Measurements from ENCODE around the gene C11orf97. TPM values are rescaled to one million over a fixed set of nuclear protein-coding genes. Genes with fewer than 3 reads are reported as not detected.

C11orf97 gene
- total and polyA plus RNA-seq, 9 of the 15 experiments (the other 6 are each of a cell fraction or from before 2014, with no cell fraction given) = not detected

GRCh38 chr11:94567181-94567670, 55.0 kb downstream of the C11orf97 start, which contains the start of gene PIWIL4 (continued):
- TF ChIP-seq NONO (IDR thresholded peaks at IDR 0.05; ENCODE audit: low read depth in 2 of 2, low read length in 1 of 2) = no peak
- TF ChIP-seq ZNF408 (CRISPR knock-in tag; IDR thresholded peaks at IDR 0.05; ENCODE audit: low read depth) = no peak
- no peak for TF ChIP-seq ZNF318 (IDR thresholded peaks at IDR 0.05; ENCODE audit: borderline replicate concordance in 1 of 2, low read depth in 1 of 2)
- 0 out of 2 replicates have a peak, but pooled peaks have one; percentile 37 for TF ChIP-seq ZNF644 (tag; IDR thresholded peaks at IDR 0.05; ENCODE audit: low read depth)
- 0 out of 2 replicates have a peak, but pooled peaks have one; percentile 35 for TF ChIP-seq LCOR (CRISPR knock-in tag; IDR thresholded peaks at IDR 0.05)
- no peak for TF ChIP-seq ARID2 (IDR thresholded peaks at IDR 0.05)
- peak; percentile 67; the same call in 1 of the 2 replicates for TF ChIP-seq HDAC2 (IDR thresholded peaks at IDR 0.05)
- TF ChIP-seq XRCC3 (IDR thresholded peaks at IDR 0.05) = no peak
- TF ChIP-seq IRF2 (CRISPR knock-in tag; IDR thresholded peaks at IDR 0.05) = peak; percentile 47; the same call in 1 of the 2 replicates
- TF ChIP-seq NFXL1 (CRISPR knock-in tag; IDR thresholded peaks at IDR 0.05) = no peak
- TF ChIP-seq ZNF561 (CRISPR knock-in tag; conservative IDR thresholded peaks at IDR 0.05) = no peak
- TF ChIP-seq, protein P1, sequence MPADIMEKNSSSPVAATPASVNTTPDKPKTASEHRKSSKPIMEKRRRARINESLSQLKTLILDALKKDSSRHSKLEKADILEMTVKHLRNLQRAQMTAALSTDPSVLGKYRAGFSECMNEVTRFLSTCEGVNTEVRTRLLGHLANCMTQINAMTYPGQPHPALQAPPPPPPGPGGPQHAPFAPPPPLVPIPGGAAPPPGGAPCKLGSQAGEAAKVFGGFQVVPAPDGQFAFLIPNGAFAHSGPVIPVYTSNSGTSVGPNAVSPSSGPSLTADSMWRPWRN (IDR thresholded peaks at IDR 0.05; ENCODE audit: low read depth) = no peak
- TF ChIP-seq, protein P2, sequence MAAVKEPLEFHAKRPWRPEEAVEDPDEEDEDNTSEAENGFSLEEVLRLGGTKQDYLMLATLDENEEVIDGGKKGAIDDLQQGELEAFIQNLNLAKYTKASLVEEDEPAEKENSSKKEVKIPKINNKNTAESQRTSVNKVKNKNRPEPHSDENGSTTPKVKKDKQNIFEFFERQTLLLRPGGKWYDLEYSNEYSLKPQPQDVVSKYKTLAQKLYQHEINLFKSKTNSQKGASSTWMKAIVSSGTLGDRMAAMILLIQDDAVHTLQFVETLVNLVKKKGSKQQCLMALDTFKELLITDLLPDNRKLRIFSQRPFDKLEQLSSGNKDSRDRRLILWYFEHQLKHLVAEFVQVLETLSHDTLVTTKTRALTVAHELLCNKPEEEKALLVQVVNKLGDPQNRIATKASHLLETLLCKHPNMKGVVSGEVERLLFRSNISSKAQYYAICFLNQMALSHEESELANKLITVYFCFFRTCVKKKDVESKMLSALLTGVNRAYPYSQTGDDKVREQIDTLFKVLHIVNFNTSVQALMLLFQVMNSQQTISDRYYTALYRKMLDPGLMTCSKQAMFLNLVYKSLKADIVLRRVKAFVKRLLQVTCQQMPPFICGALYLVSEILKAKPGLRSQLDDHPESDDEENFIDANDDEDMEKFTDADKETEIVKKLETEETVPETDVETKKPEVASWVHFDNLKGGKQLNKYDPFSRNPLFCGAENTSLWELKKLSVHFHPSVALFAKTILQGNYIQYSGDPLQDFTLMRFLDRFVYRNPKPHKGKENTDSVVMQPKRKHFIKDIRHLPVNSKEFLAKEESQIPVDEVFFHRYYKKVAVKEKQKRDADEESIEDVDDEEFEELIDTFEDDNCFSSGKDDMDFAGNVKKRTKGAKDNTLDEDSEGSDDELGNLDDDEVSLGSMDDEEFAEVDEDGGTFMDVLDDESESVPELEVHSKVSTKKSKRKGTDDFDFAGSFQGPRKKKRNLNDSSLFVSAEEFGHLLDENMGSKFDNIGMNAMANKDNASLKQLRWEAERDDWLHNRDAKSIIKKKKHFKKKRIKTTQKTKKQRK (IDR thresholded peaks at IDR 0.05; ENCODE audit: borderline replicate concordance, low read depth, low read length) = no peak
- no peak for TF ChIP-seq ZNF778 (CRISPR knock-in tag; IDR thresholded peaks at IDR 0.05)
- TF ChIP-seq, protein P3, sequence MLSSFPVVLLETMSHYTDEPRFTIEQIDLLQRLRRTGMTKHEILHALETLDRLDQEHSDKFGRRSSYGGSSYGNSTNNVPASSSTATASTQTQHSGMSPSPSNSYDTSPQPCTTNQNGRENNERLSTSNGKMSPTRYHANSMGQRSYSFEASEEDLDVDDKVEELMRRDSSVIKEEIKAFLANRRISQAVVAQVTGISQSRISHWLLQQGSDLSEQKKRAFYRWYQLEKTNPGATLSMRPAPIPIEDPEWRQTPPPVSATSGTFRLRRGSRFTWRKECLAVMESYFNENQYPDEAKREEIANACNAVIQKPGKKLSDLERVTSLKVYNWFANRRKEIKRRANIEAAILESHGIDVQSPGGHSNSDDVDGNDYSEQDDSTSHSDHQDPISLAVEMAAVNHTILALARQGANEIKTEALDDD (IDR thresholded peaks at IDR 0.05) = no peak
